Activated naive CD4-positive, alpha-beta T cell treated with Interleukin-2 at 50 U/mL for 16 hours (primary cell): ENCODE measurements around the gene ATG9A.
"Not testable (repeated sequence)": the region's sequence is repeated elsewhere in the genome, so short reads cannot be mapped to it uniquely, and the experiment has no call there.

Source experiments
- DNase-seq: peaks from one replicate; pipeline ENCODE4 v3.0.0-alpha.2; 2020

Gene ATG9A

DNA sequence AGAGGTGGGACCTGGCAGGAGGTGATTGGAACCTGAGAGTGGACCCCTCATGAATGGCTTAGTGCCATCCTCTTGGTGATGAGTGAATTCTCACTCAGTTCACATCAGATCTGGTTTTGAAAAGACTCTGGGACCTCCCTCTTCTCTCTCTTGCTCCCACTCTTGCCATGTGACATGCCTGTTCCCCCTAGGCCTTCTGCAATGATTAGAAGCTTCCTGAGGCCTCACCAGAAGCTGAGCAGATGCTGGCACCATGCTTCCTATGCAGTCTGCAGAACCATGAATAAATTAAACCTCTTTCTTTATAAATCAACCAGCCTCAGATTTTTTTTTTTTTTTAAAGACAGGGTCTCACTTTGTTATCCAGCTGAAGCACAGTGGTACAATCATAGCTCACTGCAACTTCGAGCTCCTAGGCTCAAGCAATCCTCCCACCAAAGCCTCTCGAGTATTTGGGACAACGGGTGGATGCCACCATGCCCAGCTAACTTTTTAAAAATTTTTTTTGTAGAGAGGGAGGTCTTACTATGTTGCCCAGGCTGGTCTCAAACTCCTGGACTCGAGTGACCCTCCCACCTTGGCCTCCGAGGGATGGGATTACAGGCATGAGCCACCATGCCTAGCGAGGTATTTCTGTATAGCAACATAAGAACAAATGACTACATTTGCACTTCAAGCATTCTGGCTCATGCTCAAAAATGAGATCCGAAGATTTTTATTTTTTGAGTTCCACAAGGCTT, 24.8 kb downstream of the ATG9A start:
- no peak for DNase-seq

DNA sequence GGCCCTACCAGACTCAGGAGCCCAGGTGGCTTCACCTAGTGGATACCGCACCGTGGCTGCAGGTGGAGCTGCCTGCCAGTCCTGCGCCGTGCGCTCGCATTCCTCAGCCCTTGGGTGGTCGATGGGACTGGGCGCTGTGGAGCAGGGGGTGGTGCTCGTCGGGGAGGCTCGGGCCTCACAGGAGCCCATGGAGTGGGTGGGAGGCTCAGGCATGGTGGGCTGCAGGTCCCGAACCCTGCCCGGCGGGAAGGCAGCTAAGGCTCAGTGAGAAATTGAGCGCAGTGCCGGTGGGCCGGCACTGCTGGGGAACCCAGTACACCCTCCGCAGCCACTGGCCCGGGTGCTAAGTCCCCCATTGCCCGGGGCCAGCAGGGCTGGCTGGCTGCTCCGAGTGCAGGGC, 28.1 kb downstream of the ATG9A start:
- not testable (repeated sequence) for DNase-seq

DNA sequence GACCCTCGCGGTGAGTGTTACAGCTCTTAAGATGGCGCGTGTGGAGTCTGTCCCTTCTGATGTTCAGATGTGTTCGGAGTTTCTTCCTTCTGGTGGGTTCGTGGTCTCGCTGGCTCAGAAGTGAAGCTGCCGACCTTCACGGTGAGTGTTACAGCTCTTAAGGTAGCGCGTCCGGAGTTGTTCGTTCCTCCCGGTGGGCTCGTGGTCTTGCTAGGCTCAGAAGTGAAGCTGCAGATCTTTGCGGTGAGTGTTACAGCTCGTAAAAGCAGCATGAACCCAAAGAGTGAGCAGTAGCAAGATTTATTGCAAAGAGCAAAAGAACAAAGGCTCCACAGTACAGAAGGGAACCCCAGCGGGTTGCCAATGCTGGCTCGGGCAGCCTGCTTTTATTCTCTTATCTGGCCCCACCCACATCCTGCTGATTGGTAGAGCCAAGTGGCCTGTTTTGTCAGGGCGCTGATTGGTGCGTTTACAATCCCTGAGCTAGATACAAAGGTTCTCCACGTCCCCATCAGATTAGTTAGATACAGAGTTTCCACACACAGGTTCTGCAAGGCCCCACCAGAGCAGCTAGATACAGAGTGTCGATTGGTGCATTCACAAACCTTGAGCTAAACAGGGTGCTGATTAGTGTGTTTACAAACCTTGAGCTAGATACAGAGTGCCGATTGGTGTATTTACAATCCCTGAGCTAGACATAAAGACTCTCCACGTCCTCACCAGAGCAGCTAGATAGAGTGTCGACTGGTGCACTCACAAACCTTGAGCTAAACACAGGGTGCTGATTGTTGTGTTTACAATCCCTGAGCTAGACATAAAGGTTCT, 28.7 kb downstream of the ATG9A start:
- DNase-seq, result not testable (repeated sequence)

DNA sequence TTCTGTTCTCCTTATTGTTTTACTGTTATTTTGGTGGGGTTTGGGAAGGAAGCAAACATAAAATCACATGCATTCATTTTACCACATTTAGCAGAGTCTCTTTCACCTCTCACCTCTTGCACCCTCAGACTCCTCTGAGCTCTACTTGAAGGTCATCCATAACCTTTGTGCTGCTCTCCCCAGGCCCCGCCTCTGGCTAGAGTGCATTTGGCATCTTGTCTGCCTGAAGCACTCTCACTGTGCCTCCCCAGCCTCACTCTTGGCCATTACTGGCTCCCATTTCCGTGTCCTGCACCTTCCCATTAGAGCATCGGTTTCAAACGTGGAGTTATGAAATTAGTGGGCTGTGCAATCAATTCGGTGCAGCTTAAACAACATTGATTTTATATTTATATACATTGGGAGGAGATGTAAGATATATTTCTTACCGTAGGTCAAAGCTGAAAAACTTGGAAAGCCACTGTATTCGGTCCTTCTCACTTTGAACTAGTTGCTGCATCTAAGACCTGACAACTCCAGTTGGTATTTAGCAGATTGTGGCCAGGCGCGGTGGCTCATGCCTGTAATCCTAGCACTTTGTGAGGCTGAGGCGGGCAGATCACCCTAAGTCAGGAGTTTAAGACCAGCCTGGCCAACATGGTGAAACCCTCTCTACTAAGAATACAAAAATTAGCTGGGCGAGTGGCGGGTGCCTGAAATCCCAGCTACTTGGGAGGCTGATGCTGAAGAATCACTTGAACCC, 29.8 kb downstream of the ATG9A start:
- no peak for DNase-seq

DNA sequence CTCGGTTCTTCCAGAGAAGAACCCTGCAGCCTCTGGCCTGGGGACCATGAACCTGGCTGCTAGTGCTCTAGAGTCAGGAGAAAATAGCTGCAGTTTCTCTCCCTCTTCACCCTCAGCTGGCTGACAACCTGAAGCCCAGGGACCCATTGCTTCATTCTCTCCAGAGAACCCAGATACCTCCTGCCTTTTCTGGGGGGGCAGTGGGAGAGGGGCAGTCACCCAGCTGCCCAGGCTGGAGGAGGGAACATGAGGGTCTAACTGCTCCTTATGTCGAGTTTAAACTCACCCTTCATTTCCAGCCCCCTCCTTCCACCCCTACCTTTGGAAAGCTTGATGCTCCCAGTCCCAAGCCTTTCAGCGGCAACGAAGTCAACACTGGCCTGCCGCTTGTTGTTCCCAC, 30.5 kb downstream of the ATG9A start:
- DNase-seq, result no peak

DNA sequence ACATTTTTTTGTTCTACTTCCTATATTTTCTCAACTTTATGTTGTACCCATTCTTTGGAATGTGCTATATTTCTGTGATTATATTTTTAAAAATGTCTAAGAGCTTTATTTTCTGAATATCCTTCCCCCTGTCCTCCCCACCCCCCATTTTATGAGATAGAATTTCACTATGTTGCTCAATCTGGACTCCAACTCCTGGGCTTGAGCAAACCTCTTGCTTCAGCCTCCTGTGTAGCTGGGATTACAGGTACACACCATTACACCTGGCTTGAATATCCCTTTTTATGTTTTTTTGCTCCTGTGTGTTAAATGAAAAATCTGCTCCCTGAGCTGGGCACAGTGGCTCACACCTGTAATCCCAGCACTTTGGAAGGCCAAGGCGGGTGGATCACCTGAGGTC, 32.0 kb downstream of the ATG9A start:
- no peak for DNase-seq

DNA sequence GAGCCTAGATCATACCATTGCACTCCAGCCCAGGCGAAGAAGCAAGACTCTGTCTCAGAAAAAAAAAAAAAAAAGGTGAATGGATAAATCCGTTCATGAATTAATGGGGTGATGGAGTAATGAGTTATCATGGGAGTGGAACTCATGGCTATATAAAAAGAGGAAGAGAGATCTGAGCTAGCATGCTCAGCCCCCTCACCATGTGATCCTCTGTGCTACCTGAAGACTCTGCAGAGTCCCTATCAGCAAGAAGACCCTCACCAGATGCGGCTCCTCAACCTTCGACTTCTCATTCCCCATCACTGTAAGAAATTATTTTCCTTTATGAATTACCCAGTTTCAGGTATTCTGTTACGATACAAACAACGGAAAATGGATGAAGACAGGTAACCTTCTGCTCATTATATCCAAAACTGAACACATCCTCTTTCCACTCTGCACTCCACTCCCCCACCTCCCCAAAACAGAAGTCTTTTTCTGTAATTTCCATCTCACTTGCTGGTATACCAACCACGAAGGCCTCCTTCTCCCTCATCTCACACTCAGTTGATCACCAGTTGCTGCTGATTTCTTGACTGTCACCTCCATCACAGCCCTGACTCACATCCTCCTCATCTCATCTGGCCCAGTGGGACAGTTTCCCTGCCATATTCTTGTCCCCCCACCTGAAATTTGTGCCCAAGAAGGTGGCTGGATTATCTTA, 42.5 kb downstream of the ATG9A start:
- DNase-seq, result no peak

DNA sequence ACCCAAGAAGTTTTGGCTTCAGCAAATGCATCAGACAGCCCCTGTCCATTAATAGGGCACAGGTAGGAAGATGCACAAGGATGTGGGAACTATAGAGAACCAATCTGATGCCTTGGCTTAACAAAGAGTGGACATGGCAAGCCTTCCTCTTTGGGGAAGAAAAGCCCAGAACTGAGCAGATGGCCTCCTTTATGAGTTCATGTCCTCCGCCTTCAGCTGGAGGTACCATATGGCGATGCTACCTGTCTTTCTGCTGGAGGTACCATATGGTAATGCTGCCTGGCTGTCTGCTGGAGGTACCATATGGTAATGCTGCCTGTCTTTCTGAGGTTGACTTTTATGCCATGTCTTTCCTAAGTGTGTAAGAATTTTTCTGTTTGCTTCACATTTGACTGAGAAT, 45.3 kb downstream of the ATG9A start:
- no peak for DNase-seq

DNA sequence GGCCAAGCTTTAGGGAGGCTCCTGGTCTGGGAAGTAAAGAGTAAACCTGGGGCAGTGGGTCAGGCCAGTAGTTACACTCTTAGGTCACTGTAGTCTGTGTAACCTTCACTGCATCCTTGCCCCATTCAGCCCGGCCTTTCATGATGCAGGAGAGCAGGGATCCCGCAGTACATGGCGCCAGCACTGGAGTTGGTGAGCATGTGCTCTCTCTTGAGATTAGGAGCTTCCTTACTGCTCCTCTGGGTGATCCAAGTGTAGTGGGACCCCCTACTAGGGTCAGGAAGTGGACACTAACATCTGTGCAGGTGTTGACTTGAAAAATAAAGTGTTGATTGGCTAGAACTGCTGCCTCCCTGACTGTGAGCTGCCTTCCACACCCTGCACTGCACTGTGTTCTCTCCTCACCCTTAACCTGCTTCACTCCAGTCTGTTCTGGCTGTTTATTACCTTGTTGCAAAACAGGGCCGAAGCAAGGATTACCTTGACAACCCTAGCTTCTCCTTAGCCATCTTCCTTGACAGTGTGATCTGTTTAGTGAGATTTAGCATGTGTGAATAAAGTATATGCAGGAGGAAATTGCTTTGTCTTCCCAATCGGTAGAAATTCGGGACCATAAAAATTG, 46.2 kb downstream of the ATG9A start:
- DNase-seq, result no peak

DNA sequence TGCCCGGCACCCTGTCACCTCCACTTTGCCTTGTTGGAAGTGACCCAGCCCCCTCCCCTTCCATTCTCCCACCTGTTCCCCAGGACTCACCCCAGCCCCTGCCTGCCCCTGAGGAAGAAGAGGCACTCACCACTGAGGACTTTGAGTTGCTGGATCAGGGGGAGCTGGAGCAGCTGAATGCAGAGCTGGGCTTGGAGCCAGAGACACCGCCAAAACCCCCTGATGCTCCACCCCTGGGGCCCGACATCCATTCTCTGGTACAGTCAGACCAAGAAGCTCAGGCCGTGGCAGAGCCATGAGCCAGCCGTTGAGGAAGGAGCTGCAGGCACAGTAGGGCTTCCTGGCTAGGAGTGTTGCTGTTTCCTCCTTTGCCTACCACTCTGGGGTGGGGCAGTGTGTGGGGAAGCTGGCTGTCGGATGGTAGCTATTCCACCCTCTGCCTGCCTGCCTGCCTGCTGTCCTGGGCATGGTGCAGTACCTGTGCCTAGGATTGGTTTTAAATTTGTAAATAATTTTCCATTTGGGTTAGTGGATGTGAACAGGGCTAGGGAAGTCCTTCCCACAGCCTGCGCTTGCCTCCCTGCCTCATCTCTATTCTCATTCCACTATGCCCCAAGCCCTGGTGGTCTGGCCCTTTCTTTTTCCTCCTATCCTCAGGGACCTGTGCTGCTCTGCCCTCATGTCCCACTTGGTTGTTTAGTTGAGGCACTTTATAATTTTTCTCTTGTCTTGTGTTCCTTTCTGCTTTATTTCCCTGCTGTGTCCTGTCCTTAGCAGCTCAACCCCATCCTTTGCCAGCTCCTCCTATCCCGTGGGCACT, 46.9 kb downstream of the ATG9A start:
- DNase-seq, result no peak

DNA sequence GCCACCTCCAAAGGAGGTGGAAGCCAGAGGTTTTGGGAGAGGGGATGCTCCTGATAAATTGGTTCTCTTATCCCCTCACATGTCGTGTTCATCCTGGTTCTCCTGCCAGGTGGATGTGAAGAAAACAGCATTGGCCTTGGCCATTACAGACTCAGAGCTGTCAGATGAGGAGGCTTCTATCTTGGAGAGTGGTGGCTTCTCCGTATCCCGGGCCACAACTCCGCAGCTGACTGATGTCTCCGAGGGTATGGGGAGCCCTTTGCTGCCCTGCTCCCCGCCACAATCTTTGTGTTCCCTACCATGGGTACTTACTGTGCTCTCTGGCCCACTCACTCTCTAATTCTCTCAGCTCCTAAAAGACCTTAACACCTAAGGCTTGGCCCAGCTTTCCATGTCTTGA, 47.9 kb downstream of the ATG9A start:
- no peak for DNase-seq

DNA sequence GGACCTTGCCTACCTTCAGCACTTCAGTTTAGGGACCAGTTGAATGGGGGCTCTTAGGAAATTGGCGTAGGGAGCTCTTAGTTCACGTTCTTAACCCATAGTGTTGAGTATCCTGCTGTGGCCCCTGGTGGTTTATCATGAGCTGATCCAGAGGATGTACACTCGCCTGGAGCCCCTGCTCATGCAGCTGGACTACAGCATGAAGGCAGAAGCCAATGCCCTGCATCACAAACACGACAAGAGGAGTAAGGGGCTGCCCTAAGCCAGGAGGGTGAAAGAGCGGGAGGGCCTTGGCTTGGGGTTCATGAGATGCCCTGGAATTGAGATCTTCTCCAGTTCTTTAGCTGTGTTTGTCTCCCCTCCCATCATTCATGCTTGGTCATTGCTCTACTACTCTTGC, 48.5 kb downstream of the ATG9A start:
- DNase-seq, result no peak

DNA sequence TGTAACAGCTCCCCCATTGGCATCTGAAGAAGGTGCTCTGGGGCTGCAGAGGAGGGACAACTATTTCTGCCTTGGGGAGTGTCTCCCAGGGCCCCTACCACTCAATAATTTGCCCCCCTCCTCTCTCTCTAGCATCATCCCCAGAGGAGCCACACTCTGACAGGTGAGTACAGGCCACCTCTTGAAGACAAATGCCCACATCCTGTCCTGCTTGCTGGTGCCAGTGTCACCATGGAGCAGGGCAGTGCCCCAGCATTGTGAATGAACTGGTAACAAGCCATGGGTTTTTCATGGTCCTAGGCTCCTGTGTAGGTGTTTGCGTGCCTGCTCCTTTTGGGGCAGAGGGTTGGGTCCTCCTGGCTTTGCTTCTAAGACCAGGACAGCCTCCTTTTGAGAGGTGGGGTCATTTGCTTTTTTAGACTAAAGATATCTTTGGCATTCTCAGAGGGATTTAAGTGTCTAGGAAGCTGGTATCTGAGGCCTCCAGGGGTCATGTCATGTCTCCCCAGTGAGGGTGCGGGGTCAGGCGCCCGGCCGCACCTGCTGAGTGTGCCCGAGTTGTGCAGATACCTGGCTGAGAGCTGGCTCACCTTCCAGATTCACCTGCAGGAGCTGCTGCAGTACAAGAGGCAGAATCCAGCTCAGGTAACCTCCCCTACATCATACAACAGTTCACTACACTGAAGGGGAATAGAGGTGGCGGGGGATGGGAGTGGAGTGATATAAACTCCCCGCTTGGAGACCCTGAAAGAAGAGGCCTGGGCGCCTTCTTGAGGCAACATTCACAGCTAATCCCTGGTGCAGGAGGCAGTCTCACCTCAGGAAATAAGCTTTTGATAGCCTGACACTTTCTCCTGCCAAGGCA, 49.6 kb downstream of the ATG9A start:
- DNase-seq, result no peak

DNA sequence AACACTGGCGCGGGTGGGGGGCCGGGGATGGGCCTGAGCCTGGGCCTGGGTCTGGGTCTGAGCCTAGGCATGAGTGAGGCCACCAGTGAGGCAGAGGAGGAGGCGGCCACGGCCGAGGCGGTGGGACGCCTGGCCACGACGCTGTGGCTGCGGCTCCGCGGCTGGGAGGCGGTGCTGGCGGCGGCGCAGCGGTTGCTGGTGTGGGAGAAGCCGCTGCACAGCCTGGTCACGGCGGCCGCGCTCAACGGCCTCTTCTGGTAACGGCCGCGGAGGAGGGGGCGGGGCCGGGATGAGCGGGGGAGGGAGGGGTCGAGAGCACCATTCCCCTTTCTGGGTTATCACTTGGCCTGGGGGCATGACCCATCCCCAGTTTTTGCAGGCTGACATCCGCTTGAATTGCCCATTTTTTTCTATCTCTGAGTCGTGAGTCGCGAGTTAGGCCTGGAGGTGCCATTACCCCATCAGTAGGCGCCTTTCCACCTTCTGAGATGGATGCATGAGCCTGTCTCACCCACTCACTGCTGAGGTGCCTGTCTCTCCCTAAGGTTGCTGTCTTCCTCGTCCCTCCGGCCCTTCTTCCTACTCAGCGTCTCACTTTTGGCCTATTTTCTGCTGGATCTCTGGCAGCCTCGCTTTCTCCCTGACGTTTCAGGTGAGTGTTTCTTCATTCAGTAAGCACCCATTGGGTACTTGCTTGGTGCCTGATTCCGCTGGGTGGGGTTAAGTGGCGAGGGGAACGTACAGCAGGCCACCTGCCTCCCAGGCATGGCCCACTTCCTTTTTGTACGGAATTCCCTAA, 50.9 kb downstream of the ATG9A start:
- DNase-seq, result peak; percentile 41

DNA sequence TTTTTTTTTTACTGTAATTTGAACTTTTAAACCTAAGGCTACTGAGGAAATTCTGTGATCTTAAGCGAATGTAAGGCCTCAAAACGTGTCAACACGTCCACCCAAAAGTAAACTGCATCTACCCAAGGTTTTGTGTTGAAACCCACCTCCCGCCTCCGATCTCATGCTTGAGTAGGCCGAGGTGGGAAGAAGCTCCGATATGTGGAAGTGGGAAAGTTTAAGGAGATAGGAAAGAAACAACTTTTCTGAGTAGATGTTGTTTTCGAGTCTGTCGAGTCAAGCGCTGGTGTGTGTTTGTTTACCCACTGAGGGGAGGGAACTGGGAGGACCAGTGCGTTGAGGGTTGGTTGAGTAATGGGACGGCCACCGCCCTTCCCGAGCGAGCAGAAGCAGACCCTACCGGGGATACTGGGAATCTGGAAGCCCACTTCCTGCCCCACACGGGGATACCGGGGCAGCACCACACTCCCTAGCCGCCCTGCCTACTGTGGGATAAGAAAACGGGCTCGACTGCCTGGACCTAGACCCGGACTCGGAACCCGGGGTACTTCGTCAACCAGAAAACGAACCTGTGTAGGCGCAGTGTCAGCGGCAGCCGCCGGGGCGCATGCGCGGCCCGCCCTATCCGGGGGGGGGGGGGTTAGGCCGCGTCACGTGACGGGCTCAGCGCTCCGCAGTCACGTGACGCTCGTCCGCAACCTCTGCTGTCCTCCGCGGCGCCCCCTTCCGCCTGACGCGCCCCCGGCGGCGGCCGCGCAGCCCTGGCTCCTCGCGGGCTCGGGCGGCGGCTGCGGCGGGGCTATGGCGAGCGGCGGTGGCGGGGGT, 51.7 kb downstream of the ATG9A start, which contains the start of gene RETREG2:
TSS of gene RETREG2 (plus strand) at position 724 of the 825 bp plus-strand sequence. CDS start at position 802, 78 bp downstream.
- peak; percentile 79 for DNase-seq

DNA sequence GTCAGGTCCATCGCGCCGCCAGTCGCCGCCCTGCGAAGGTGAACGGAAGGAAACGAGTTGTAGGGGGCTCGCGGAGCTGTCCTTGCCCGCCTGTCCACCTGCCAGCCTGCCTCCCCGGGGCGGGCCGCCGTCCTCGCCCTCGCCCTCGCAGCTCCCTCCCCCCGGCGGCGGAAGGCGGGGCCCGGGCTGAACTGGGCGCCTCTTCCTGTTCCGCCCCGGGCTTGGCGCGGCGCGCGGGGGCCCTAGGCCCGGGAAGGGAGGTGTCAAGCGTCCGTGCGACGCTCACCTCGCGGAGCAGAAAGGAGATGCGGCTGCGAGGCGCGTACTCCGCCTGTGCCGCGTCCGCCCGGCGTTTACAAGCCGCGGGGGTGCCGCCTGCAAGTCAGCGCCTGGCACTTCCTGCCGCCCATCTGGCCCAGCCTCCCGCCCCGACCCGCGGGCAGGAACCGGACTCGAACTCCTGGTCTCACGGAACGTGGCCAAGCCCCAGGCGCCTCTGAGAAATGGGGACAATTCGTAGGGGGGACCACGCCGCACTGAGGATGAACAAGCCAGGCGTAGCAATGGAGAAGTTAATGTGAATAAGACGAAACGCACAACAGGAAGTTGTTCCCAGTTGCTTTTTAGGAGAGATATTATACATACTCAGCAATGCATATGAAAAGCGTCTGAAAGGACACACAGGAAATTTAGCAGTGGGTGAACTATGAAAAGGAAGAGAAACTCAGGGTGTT, 52.5 kb downstream of the ATG9A start, which contains the start of gene CNPPD1:
TSS of gene CNPPD1 (minus strand) at position 108 of the 734 bp plus-strand sequence. CDS start at position 11, 97 bp downstream.
- DNase-seq, result peak; percentile 88

DNA sequence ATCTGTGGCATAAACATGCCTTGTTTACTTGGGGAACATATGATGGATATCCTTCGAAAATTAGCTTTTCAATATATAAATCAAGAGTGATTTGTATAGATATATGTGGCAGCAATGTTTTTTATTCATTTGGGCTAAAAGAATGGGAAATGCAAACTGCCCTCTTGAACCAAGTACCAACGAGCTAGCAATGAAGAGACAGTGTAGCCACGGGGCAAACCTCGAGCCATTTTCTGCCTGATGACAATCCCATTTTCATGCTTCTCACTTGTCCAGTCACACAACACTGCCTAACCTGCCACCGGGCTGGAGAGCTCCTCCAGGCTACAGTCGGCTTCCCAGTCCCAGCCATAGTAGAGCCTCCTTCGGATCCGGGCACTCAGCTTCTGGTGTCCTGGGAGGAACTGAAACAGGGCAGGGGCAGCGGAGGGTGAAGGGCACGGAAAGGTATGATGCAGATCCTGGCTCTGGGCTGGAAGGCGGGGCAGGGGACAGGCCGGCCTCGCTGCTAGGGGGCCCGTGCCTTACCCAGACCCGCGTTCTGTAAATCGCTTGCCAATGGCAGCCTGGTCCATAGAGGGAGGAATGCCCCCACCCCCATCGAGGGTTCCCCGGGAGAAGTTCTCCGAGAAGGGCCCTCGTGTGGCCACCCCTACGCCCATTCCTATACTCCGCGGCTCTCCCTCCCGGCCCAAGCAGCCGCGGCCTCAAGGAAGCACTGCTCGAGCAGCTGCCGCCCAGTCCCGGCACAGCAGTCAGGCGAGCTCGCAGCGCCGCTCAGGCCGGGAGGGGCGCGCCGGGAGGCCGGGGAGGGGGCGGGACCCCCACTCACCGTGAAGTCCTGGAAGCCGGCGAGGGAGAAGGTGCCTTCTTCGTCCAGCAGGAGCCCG, 53.3 kb downstream of the ATG9A start:
- DNase-seq, result peak; percentile 35
